A204.1 (cell line): ENCODE results near the gene LCE1E.

Experiments
- FAIRE-seq: peaks from 2 replicates; lab custom pipeline; 2012; peaks lifted over from hg19 to GRCh38; lab: Jason Lieb, UNC

Gene LCE1E

GRCh38 chr1:152783095-152783494 lies 3.0 kb upstream of the LCE1E start:
- no peak for FAIRE-seq

- no peak for FAIRE-seq
These were observed 9.6 kb downstream of the LCE1E start for GRCh38 chr1:152795686-152796085.

- FAIRE-seq, result no peak
These were observed 10.4 kb downstream of the LCE1E start, which contains the start of gene LCE1D for GRCh38 chr1:152796421-152796820. LCE1D (plus strand) TSS chr1:152796721; CDS start chr1:152797795, 1,074 bp downstream.

- no peak for FAIRE-seq
These were observed 15.3 kb downstream of the LCE1E start for GRCh38 chr1:152801333-152801732.

GRCh38 chr1:152806576-152806975 lies 20.5 kb downstream of the LCE1E start, which contains the start of gene LCE1C:
LCE1C (minus strand) TSS chr1:152806651; CDS start chr1:152805478, 1,173 bp downstream.
- no peak for FAIRE-seq

- no peak for FAIRE-seq
These were observed 25.0 kb downstream of the LCE1E start for GRCh38 chr1:152811050-152811449.

GRCh38 chr1:152811671-152812070 lies 25.6 kb downstream of the LCE1E start, which contains the start of gene LCE1B:
LCE1B (plus strand) TSS chr1:152811971; CDS start chr1:152812447, 476 bp downstream.
- FAIRE-seq, result no peak

GRCh38 chr1:152817309-152817708 lies 31.3 kb downstream of the LCE1E start:
- FAIRE-seq, result no peak

- no peak for FAIRE-seq
These were observed 37.2 kb downstream of the LCE1E start for GRCh38 chr1:152823294-152823693.

- no peak for FAIRE-seq
These were observed 38.9 kb downstream of the LCE1E start for GRCh38 chr1:152824964-152825363.

- FAIRE-seq, result no peak
These were observed 41.1 kb downstream of the LCE1E start, which contains the start of gene LCE1A for GRCh38 chr1:152827173-152827572. LCE1A (plus strand) TSS chr1:152827473; CDS start chr1:152827473, 0 bp downstream.

GRCh38 chr1:152836870-152837269 lies 50.8 kb downstream of the LCE1E start:
- no peak for FAIRE-seq
